GM12892 (cell line): ENCODE data around the gene BEX5.

Source experiments
- DNase-seq: peaks from one replicate; pipeline ENCODE4 v3.0.0; 2011; ENCODE audit not compliant: insufficient read length
- FAIRE-seq: peaks from 2 replicates; lab custom pipeline; 2011; peaks lifted over from hg19 to GRCh38; lab: Jason Lieb, UNC
- POLR2A ChIP-seq: IDR thresholded peaks from 2 replicates; pipeline ENCODE4 v1.6.1; 2011; ENCODE audit warnings: low read depth, low read length, control low read depth
- POLR2AphosphoS5 ChIP-seq: IDR thresholded peaks from 2 replicates; pipeline ENCODE4 v1.6.1; 2011; ENCODE audit warnings: low read depth, low read length, control low read depth
- TAF1 ChIP-seq: IDR thresholded peaks from 2 replicates; pipeline ENCODE4 v1.6.1; 2011; ENCODE audit warnings: low read depth, mild to moderate bottlenecking, control low read depth, low read length, borderline replicate concordance

BEX5 gene

DNA sequence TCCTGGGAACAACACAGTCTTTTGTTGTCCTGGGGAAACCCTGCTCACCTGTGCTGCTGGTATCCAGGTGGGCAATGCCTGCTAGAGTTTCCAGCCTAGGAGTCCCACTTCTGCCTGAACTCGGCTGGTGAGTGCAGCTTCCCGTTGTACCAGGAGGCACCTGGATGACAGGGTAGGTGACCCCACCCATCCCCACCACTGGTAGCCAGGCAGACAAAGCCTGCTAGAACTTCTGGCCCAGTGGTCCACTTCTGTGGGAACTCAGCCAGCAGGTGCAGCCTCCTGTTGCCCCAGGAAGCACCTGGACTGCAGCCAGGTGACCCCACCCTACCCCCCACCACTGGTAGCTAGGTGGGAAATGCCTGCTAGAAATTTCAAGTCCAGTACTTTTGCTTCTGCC, 40.0 kb downstream of the BEX5 start:
- FAIRE-seq (no peak), DNase-seq (no peak)
- TF ChIP-seq TAF1 = no peak
- TF ChIP-seq POLR2AphosphoS5 = no peak
- TF ChIP-seq POLR2A = no peak

DNA sequence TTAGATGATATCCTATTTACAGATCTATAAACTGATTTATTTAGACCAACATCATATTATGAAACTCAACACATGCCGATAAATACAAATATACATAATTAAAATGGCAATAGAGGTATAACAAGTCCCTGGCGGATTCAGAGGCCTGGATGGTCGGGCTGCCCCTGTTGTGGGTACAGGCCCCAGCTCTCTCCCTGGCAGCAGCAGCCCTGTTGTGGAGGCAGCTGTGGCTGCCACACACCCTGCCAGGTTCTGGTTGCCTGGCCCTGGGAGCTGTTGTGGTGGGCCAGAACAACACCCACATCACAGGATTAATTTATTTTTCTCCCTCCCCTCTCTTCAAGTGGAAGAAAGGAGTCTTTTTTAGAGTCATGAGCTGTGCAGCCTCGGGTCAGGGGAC, 42.4 kb downstream of the BEX5 start:
- TF ChIP-seq POLR2A = no peak
- TF ChIP-seq POLR2AphosphoS5 = no peak
- no peak for TF ChIP-seq TAF1
- FAIRE-seq = no peak
- no peak for DNase-seq
